WTC11 (cell line): ENCODE measurements around the gene BMP2K. TPM values are rescaled to one million over a fixed set of nuclear protein-coding genes. Genes with fewer than 3 reads are reported as not detected.

ENCODE experiments used
- ATAC-seq: fragments of 200-7000 bp; cut with Tn5 transposase; 2 replicates; pipeline ENCODE4 v1.10.0; 2021; ENCODE audit warnings: mild to moderate bottlenecking, moderate library complexity
- CTCF ChIA-PET: fragments of 300-600 bp; sonication (Branson Sonifier 250); formaldehyde crosslinking; loops from one replicate; lab custom pipeline; 2021; ENCODE audit warnings: antibody characterized with exemption; lab: Charles Lee
- POLR2A ChIA-PET: fragments of 350-600 bp; sonication (Branson Sonifier 250); formaldehyde crosslinking; loops from one replicate; lab custom pipeline; 2021; ENCODE audit warnings: antibody characterized with exemption; lab: Charles Lee
- DNase-seq: peaks from one replicate; pipeline ENCODE4 v3.0.0; 2021; ENCODE audit warnings: low spot score
- H3K27ac Mint-ChIP-seq: 2 replicates; pipeline ENCODE4 v1.8.0; 2021; ENCODE audit warnings: mixed read lengths
- H3K27me3 Mint-ChIP-seq: 2 replicates; pipeline ENCODE4 v1.8.0; 2021; ENCODE audit warnings: low read depth, mild to moderate bottlenecking, moderate library complexity, mixed read lengths
- H3K36me3 Mint-ChIP-seq: 2 replicates; pipeline ENCODE4 v1.8.0; 2021; ENCODE audit warnings: mixed read lengths
- H3K4me1 Mint-ChIP-seq: 2 replicates; pipeline ENCODE4 v1.8.0; 2022; ENCODE audit warnings: mixed read lengths
- H3K4me3 Mint-ChIP-seq: 2 replicates; pipeline ENCODE4 v1.8.0; 2021; ENCODE audit warnings: mild to moderate bottlenecking, moderate library complexity, mixed read lengths
- H3K9me3 Mint-ChIP-seq: 2 replicates; pipeline ENCODE4 v1.8.0; 2021; ENCODE audit warnings: mixed read lengths
- ATF1 ChIP-seq: sonication (generic); formaldehyde crosslinking; IDR thresholded peaks from 2 replicates; pipeline ENCODE4 v1.8.1; 2023; ENCODE audit warnings: mild to moderate bottlenecking, moderate library complexity, missing genetic modification reagents
- CBFB ChIP-seq: sonication (generic); formaldehyde crosslinking; IDR thresholded peaks from 2 replicates; pipeline ENCODE4 v1.8.1; 2022; ENCODE audit warnings: mild to moderate bottlenecking, low read depth, missing genetic modification reagents
- ELF4 ChIP-seq: sonication (generic); formaldehyde crosslinking; IDR thresholded peaks from 2 replicates; pipeline ENCODE4 v1.8.1; 2022; ENCODE audit warnings: low read depth, mild to moderate bottlenecking, moderate library complexity, missing genetic modification reagents
- EMX1 ChIP-seq: fragments of 250-450 bp; sonication (Bioruptor Pico); IDR thresholded peaks from 2 replicates; pipeline ENCODE4 v1.8.0; 2021; ENCODE audit warnings: mild to moderate bottlenecking
- IRF2 ChIP-seq: sonication (generic); formaldehyde crosslinking; IDR thresholded peaks from 2 replicates; pipeline ENCODE4 v1.8.0; 2022; ENCODE audit warnings: low read depth, missing genetic modification reagents, borderline replicate concordance
- JUN ChIP-seq: sonication (generic); formaldehyde crosslinking; IDR thresholded peaks from 2 replicates; pipeline ENCODE4 v1.8.0; 2023; ENCODE audit warnings: mild to moderate bottlenecking, missing genetic modification reagents
- MXD4 ChIP-seq: fragments of 250-450 bp; sonication (Bioruptor Pico); IDR thresholded peaks from 2 replicates; pipeline ENCODE4 v1.8.0; 2021; ENCODE audit warnings: mild to moderate bottlenecking, moderate library complexity, borderline replicate concordance
- NR1H2 ChIP-seq: sonication (generic); formaldehyde crosslinking; IDR thresholded peaks from 2 replicates; pipeline ENCODE4 v1.9.0; 2021; ENCODE audit warnings: mild to moderate bottlenecking, moderate library complexity, missing genetic modification reagents
- NR3C1 ChIP-seq: sonication (generic); formaldehyde crosslinking; conservative IDR thresholded peaks from 2 replicates; pipeline ENCODE4 v1.8.1; 2023; ENCODE audit warnings: low read depth, mild to moderate bottlenecking, missing genetic modification reagents
- RORB ChIP-seq: fragments of 250-450 bp; sonication (Bioruptor Pico); IDR thresholded peaks from 2 replicates; pipeline ENCODE4 v1.9.0; 2021; ENCODE audit warnings: mild to moderate bottlenecking
- SOX15 ChIP-seq: fragments of 250-450 bp; sonication (Bioruptor Pico); IDR thresholded peaks from 2 replicates; pipeline ENCODE4 v1.9.0; 2021; ENCODE audit warnings: mild to moderate bottlenecking
- ZNF219 ChIP-seq: sonication (generic); formaldehyde crosslinking; IDR thresholded peaks from 2 replicates; pipeline ENCODE4 v1.8.0; 2023; ENCODE audit warnings: missing genetic modification reagents, mild to moderate bottlenecking, borderline replicate concordance
- ZNF396 ChIP-seq: fragments of 250-450 bp; sonication (Bioruptor Pico); IDR thresholded peaks from 2 replicates; pipeline ENCODE4 v1.8.0; 2021; ENCODE audit warnings: mild to moderate bottlenecking, moderate library complexity, borderline replicate concordance
- total RNA-seq: library from RNA; stranded (reverse); gene quantifications from 3 replicates; pipeline ENCODE4 v1.2.3, GENCODE V29; 2021
- TF ChIP-seq, protein P1 (sequence below): sonication (generic); formaldehyde crosslinking; IDR thresholded peaks from 2 replicates; pipeline ENCODE4 v1.8.0; 2022; ENCODE audit warnings: mild to moderate bottlenecking, missing genetic modification reagents
- TF ChIP-seq, protein P2 (sequence below): fragments of 250-450 bp; sonication (Bioruptor Pico); IDR thresholded peaks from 2 replicates; pipeline ENCODE4 v1.8.0; 2021; ENCODE audit warnings: mild to moderate bottlenecking
- TF ChIP-seq, protein P3 (sequence below): sonication (generic); formaldehyde crosslinking; IDR thresholded peaks from 2 replicates; pipeline ENCODE4 v1.8.0; 2022; ENCODE audit warnings: mild to moderate bottlenecking, missing genetic modification reagents
- TF ChIP-seq, protein P4 (sequence below): sonication (generic); formaldehyde crosslinking; conservative IDR thresholded peaks from 2 replicates; pipeline ENCODE4 v1.8.1; 2023; ENCODE audit warnings: mild to moderate bottlenecking, low read depth, missing genetic modification reagents, moderate library complexity
- TF ChIP-seq, protein P5 (sequence below): fragments of 250-450 bp; sonication (Bioruptor Pico); conservative IDR thresholded peaks from 2 replicates; pipeline ENCODE4 v1.9.0; 2021; ENCODE audit warnings: mild to moderate bottlenecking
- TF ChIP-seq, protein P6 (sequence below): sonication (generic); formaldehyde crosslinking; IDR thresholded peaks from 2 replicates; pipeline ENCODE4 v1.8.1; 2023; ENCODE audit warnings: mild to moderate bottlenecking, moderate library complexity, missing genetic modification reagents

Gene BMP2K
- total RNA-seq, 1 experiment from 2014 or later: 19.9 TPM

DNA sequence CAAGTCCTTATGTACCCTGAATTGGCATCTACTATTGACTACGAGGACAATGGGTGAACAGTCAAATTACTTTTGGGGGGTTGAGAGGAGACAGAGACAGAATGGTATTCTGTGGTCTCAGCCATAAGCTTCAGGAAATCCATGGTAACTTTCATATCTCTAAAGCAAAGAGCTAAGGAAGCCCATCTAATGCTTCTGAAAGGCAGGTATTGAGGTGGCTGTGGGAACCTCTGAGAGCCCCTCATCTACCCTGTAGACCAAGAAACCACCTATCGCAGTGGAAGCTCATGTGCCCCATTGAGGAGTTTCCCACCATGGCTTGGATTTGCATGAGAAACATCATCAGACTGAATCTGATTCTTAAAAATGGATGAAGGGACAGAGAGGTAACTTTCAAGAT, 23.1 kb upstream of the BMP2K start:
- POLR2A ChIA-PET: no interaction called here

DNA sequence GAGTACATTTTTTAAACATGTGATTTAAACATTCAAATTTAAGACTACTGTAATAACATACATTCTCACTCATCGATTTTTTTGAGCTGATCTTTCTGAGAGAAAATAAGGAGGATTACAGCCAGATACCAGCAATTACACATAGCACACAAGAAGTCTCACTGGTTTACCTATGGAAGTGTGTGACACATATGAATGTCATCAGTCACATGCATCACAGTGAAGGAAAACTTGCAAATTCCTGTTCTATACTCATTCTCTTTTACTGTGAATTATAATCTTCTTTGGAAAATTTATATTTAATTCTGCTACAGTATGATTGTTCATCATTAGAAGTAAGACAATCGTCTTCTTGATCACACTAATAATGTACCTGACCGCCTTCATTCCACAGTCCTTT, 21.3 kb upstream of the BMP2K start:
- no peaks in the 10 kb centered on the region for H3K4me1 Mint-ChIP-seq
- H3K27me3 Mint-ChIP-seq: no peaks in the 10 kb centered on the region
- POLR2A ChIA-PET: no interaction called here
- ATAC-seq (no peak), DNase-seq (no peak)
- no peak overlapping the region for H3K27ac Mint-ChIP-seq
- TF ChIP-seq ATF1: no peak
- no peak overlapping the region for H3K4me3 Mint-ChIP-seq
- H3K9me3 Mint-ChIP-seq: no peaks in the 10 kb centered on the region
- no peaks in the 10 kb centered on the region for H3K36me3 Mint-ChIP-seq
- CTCF ChIA-PET: no interaction called here

More for the DNA sequence above, 23.1 kb upstream of the BMP2K start:
- DNase-seq: no peak
- Mint-ChIP-seq H3K36me3 (no peaks in the 10 kb centered on the region), H3K4me3 (no peak overlapping the region), H3K27me3 (no peaks in the 10 kb centered on the region)
- CTCF ChIA-PET: no interaction called here
- TF ChIP-seq ZNF219 (CRISPR knock-in tag) (no peak), RORB (no peak), EMX1 (CRISPR knock-in tag) (no peak), ELF4 (CRISPR knock-in tag) (no peak), NR3C1 (CRISPR knock-in tag) (no peak), CBFB (CRISPR knock-in tag) (no peak)
- TF ChIP-seq, protein P1, sequence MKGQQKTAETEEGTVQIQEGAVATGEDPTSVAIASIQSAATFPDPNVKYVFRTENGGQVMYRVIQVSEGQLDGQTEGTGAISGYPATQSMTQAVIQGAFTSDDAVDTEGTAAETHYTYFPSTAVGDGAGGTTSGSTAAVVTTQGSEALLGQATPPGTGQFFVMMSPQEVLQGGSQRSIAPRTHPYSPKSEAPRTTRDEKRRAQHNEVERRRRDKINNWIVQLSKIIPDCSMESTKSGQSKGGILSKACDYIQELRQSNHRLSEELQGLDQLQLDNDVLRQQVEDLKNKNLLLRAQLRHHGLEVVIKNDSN (CRISPR knock-in tag): no peak
- TF ChIP-seq, protein P2, sequence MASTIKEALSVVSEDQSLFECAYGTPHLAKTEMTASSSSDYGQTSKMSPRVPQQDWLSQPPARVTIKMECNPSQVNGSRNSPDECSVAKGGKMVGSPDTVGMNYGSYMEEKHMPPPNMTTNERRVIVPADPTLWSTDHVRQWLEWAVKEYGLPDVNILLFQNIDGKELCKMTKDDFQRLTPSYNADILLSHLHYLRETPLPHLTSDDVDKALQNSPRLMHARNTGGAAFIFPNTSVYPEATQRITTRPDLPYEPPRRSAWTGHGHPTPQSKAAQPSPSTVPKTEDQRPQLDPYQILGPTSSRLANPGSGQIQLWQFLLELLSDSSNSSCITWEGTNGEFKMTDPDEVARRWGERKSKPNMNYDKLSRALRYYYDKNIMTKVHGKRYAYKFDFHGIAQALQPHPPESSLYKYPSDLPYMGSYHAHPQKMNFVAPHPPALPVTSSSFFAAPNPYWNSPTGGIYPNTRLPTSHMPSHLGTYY (CRISPR knock-in tag): no peak
- TF ChIP-seq, all 79 proteins: peak for 0
- no peaks in the 10 kb centered on the region for H3K9me3 Mint-ChIP-seq
- no peaks in the 10 kb centered on the region for H3K4me1 Mint-ChIP-seq
- H3K27ac Mint-ChIP-seq: no peak overlapping the region
- ATAC-seq: no peak

DNA sequence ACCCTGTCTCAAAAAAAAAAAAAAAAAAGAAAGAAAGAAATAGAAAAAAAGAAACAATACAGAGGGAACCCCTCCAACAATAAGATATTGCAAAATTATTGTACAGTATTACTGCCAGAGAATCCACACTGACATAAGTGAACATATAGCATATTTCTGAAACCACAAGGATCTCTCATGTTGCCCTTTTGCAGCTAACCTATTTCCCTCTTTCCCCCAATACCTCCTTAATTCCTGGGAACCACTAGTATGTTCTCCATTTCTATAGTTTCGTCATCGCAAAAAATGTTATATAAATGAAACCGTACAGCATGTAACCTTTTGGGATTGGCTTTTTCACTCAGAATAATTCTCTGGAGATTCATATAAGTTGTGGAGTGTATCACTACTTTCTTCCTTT, 20.0 kb upstream of the BMP2K start:
- Mint-ChIP-seq H3K27me3 (no peaks in the 10 kb centered on the region), H3K4me1 (no peaks in the 10 kb centered on the region), H3K36me3 (no peaks in the 10 kb centered on the region), H3K27ac (no peak overlapping the region)
- POLR2A ChIA-PET: no interaction called here
- CTCF ChIA-PET: no interaction called here
- no peak for DNase-seq
- no peak for TF ChIP-seq NR1H2
- no peak for TF ChIP-seq NR3C1 (CRISPR knock-in tag)
- TF ChIP-seq, all 79 proteins: peak for 0
- no peak for ATAC-seq
- no peak overlapping the region for H3K4me3 Mint-ChIP-seq
- H3K9me3 Mint-ChIP-seq: no peaks in the 10 kb centered on the region

DNA sequence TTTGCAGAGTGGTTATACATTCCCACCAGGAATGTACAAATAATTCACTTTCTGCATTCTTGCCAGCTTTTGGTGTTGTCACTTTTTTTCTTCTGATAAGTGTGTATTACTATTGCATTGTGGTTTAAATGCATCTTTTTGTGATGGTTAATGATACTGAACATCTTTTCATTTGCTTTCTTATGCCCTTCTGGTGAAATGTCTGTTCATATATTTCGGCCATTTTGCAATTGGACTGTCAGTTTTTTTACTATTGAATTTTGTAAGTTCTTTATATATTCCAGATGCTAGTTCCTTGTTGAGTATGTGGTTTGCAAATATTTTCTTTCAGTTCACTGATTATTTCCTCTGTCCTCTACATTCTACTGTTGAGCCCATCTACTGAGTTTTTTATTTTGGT, 19.4 kb upstream of the BMP2K start:
- ChIA-PET POLR2A (no interaction called here), CTCF (no interaction called here)
- no peak for DNase-seq
- no peak overlapping the region for H3K27ac Mint-ChIP-seq
- no peak overlapping the region for H3K4me3 Mint-ChIP-seq
- no peaks in the 10 kb centered on the region for H3K27me3 Mint-ChIP-seq
- no peaks in the 10 kb centered on the region for H3K4me1 Mint-ChIP-seq
- no peaks in the 10 kb centered on the region for H3K9me3 Mint-ChIP-seq
- no peak for ATAC-seq
- H3K36me3 Mint-ChIP-seq: no peaks in the 10 kb centered on the region
- TF ChIP-seq, protein P3, sequence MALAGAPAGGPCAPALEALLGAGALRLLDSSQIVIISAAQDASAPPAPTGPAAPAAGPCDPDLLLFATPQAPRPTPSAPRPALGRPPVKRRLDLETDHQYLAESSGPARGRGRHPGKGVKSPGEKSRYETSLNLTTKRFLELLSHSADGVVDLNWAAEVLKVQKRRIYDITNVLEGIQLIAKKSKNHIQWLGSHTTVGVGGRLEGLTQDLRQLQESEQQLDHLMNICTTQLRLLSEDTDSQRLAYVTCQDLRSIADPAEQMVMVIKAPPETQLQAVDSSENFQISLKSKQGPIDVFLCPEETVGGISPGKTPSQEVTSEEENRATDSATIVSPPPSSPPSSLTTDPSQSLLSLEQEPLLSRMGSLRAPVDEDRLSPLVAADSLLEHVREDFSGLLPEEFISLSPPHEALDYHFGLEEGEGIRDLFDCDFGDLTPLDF (CRISPR knock-in tag): no peak
- TF ChIP-seq JUN (CRISPR knock-in tag) (no peak), ZNF396 (no peak), SOX15 (no peak), MXD4 (CRISPR knock-in tag) (no peak), NR1H2 (no peak), IRF2 (CRISPR knock-in tag) (no peak)
- TF ChIP-seq, protein P4, sequence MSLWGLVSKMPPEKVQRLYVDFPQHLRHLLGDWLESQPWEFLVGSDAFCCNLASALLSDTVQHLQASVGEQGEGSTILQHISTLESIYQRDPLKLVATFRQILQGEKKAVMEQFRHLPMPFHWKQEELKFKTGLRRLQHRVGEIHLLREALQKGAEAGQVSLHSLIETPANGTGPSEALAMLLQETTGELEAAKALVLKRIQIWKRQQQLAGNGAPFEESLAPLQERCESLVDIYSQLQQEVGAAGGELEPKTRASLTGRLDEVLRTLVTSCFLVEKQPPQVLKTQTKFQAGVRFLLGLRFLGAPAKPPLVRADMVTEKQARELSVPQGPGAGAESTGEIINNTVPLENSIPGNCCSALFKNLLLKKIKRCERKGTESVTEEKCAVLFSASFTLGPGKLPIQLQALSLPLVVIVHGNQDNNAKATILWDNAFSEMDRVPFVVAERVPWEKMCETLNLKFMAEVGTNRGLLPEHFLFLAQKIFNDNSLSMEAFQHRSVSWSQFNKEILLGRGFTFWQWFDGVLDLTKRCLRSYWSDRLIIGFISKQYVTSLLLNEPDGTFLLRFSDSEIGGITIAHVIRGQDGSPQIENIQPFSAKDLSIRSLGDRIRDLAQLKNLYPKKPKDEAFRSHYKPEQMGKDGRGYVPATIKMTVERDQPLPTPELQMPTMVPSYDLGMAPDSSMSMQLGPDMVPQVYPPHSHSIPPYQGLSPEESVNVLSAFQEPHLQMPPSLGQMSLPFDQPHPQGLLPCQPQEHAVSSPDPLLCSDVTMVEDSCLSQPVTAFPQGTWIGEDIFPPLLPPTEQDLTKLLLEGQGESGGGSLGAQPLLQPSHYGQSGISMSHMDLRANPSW (CRISPR knock-in tag): no peak
- TF ChIP-seq, protein P5, sequence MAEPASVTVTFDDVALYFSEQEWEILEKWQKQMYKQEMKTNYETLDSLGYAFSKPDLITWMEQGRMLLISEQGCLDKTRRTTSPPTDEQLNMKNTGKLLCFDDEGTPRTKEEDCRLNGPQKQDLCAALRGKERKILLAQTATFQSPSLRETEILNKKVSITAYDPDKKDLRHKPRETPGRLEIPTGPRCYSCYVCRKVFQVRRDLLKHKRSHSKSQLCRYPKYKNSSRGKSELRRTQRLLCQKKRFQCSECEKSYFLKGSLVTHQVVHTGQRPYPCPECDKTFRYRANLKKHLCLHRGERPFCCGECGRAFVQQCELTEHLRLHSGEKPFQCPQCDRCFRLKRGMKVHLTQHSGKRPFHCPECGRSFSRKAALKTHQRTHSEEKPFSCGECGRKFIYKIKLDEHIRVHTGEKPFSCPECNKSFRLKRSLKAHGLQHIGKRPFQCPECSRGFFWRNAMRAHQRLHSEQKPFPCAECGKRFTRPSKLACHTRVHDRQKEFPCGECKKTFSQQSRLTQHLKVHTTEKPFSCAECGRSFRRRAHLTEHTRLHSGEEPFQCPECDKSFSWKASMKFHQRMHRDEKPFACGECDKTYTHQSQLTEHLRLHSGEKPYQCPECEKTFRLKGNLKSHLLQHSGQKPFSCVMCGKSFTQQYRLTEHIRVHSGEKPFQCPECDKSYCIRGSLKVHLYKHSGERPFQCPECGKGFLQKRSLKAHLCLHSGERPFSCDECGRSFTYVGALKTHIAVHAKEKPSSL (CRISPR knock-in tag): no peak
- TF ChIP-seq, protein P6, sequence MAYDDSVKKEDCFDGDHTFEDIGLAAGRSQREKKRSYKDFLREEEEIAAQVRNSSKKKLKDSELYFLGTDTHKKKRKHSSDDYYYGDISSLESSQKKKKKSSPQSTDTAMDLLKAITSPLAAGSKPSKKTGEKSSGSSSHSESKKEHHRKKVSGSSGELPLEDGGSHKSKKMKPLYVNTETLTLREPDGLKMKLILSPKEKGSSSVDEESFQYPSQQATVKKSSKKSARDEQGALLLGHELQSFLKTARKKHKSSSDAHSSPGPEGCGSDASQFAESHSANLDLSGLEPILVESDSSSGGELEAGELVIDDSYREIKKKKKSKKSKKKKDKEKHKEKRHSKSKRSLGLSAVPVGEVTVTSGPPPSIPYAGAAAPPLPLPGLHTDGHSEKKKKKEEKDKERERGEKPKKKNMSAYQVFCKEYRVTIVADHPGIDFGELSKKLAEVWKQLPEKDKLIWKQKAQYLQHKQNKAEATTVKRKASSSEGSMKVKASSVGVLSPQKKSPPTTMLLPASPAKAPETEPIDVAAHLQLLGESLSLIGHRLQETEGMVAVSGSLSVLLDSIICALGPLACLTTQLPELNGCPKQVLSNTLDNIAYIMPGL (CRISPR knock-in tag): no peak
